GM21360 (cell line): Measurements from ENCODE around the gene KRTAP10-2.
"Not testable (repeated sequence)": the region's sequence is repeated elsewhere in the genome, so short reads cannot be mapped to it uniquely, and the experiment has no call there.

ENCODE experiments used
- ATAC-seq: cut with Tn5 transposase; IDR thresholded peaks from one replicate; pipeline ENCODE4 v1.9.1; 2021; ENCODE audit warnings: mild to moderate bottlenecking, moderate library complexity; ENCODE audit not compliant: unreplicated experiment

KRTAP10-2 gene

GRCh38 chr21:44503006-44503889, 48.1 kb downstream of the KRTAP10-2 start:
- not testable (repeated sequence) for ATAC-seq

GRCh38 chr21:44502171-44502958, 48.9 kb downstream of the KRTAP10-2 start:
- ATAC-seq: no peak
